HepG2 (cell line): Measurements from ENCODE around the gene RSPH9. TPM values are rescaled to one million over a fixed set of nuclear protein-coding genes. Genes with fewer than 3 reads are reported as not detected.
A peak's percentile ranks its signal among the peaks of the same experiment; 100 is the strongest.

Experiments used
- ATF3 ChIP-seq: sonication (generic); formaldehyde crosslinking; IDR thresholded peaks from 2 replicates; pipeline ENCODE4 v1.4.0; 2020; ENCODE audit warnings: missing genetic modification reagents
- BHLHE40 ChIP-seq: IDR thresholded peaks from 2 replicates; pipeline ENCODE4 v1.6.1; 2011; ENCODE audit warnings: low read length, improper control_type of control experiment
- EEA1 ChIP-seq: sonication (generic); formaldehyde crosslinking; IDR thresholded peaks from 2 replicates; pipeline ENCODE4 v1.5.1; 2020; ENCODE audit warnings: mild to moderate bottlenecking, missing genetic modification reagents, borderline replicate concordance
- HIVEP1 ChIP-seq: sonication (generic); formaldehyde crosslinking; IDR thresholded peaks from 2 replicates; pipeline ENCODE4 v1.4.0; 2020; ENCODE audit warnings: mild to moderate bottlenecking, missing genetic modification reagents
- KLF6 ChIP-seq: IDR thresholded peaks from 2 replicates; pipeline ENCODE4 v1.8.0; 2016; ENCODE audit warnings: missing biosample characterization, missing genetic modification reagents
- MYNN ChIP-seq: sonication (generic); formaldehyde crosslinking; IDR thresholded peaks from 2 replicates; pipeline ENCODE4 v1.4.0; 2020; ENCODE audit warnings: mild to moderate bottlenecking, low read depth, missing genetic modification reagents
- PLRG1 ChIP-seq: fragments of 450-650 bp; conservative IDR thresholded peaks from 2 replicates; pipeline ENCODE4 v1.6.1; 2016
- PRDM15 ChIP-seq: sonication (generic); formaldehyde crosslinking; IDR thresholded peaks from 2 replicates; pipeline ENCODE4 v1.4.0; 2020; ENCODE audit warnings: missing genetic modification reagents
- SP140L ChIP-seq: sonication (generic); formaldehyde crosslinking; IDR thresholded peaks from 2 replicates; pipeline ENCODE4 v1.4.0; 2020; ENCODE audit warnings: missing genetic modification reagents, borderline replicate concordance
- SP5 ChIP-seq: IDR thresholded peaks from 2 replicates; pipeline ENCODE4 v1.6.1; 2016; ENCODE audit warnings: low read depth, borderline replicate concordance
- SRSF9 ChIP-seq: fragments of 200-400 bp; formaldehyde crosslinking; IDR thresholded peaks from 2 replicates; pipeline ENCODE4 v1.6.1; 2018; ENCODE audit warnings: borderline replicate concordance, mild to moderate bottlenecking, low read depth, low read length; ENCODE audit not compliant: insufficient read depth, poor library complexity, severe bottlenecking
- TBX3 ChIP-seq: fragments of 450-650 bp; IDR thresholded peaks from 2 replicates; pipeline ENCODE4 v1.6.1; 2017; ENCODE audit warnings: antibody characterized with exemption, mild to moderate bottlenecking, inconsistent platforms, borderline replicate concordance
- ZBTB7A ChIP-seq: sonication (generic); formaldehyde crosslinking; IDR thresholded peaks from 2 replicates; pipeline ENCODE4 v1.8.0; 2022; ENCODE audit warnings: mild to moderate bottlenecking, missing genetic modification reagents
- ZFP36L2 ChIP-seq: sonication (generic); formaldehyde crosslinking; IDR thresholded peaks from 2 replicates; pipeline ENCODE4 v1.4.0; 2020; ENCODE audit warnings: missing genetic modification reagents
- ZNF687 ChIP-seq: sonication (generic); formaldehyde crosslinking; IDR thresholded peaks from 2 replicates; pipeline ENCODE4 v1.5.1; 2020; ENCODE audit warnings: mild to moderate bottlenecking, missing genetic modification reagents, moderate library complexity
- ZNF800 ChIP-seq: sonication (generic); formaldehyde crosslinking; IDR thresholded peaks from 2 replicates; pipeline ENCODE4 v1.4.0; 2020; ENCODE audit warnings: missing genetic modification reagents
- polyA plus RNA-seq, 8 experiments: library from polyadenylated mRNA; depleted of rRNA in 3 of 8; stranded (reverse) in 7 of 8; unstranded in 1 of 8; fragments of >200 nt; fragmentation: Illumina TruSeq in 4 of 8; extraction: Trizol in 4 of 8; gene quantifications; 2 replicates each; pipeline versions ENCODE4 v1.2.1 to v1.2.3, GENCODE V29; 2011 to 2016; ENCODE audit warnings: low read depth in 4 of 8, missing spikeins in 1 of 8, mixed read lengths in 1 of 8; ENCODE audit not compliant: insufficient read depth in 1 of 8
- total RNA-seq, 5 experiments: library from RNA; depleted of rRNA; stranded (reverse); fragments of >200 nt; fragmentation: Illumina TruSeq; extraction: Trizol; gene quantifications; 2 replicates each; pipeline ENCODE4 v1.2.3, GENCODE V29; 2016; ENCODE audit warnings: low read depth in 1 of 5

The RSPH9 gene
- total and polyA plus RNA-seq, 2 of the 13 experiments (the other 11 are each of a cell fraction or from before 2014, with no cell fraction given): 0.04 TPM; not detected in 1

- peak; percentile 85; the same call in 1 of the 2 replicates for TF ChIP-seq ZBTB7A (CRISPR knock-in tag)
- no peak for TF ChIP-seq PLRG1
- no peak; the same call in 1 of the 2 replicates for TF ChIP-seq BHLHE40
- peak; percentile 100 for TF ChIP-seq ZNF687 (CRISPR knock-in tag)
- TF ChIP-seq PRDM15 (CRISPR knock-in tag): peak; percentile 84
- no peak for TF ChIP-seq TBX3
- no peak for TF ChIP-seq MYNN
- TF ChIP-seq EEA1 (CRISPR knock-in tag): no peak; the same call in 1 of the 2 replicates
- no peak; the same call in 1 of the 2 replicates for TF ChIP-seq HIVEP1 (CRISPR knock-in tag)
- TF ChIP-seq KLF6 (CRISPR knock-in tag): peak; percentile 82; the same call in 1 of the 2 replicates
- no peak for TF ChIP-seq ATF3 (CRISPR knock-in tag)
- TF ChIP-seq ZNF800 (CRISPR knock-in tag): no peak; the same call in 1 of the 2 replicates
- TF ChIP-seq SP140L (CRISPR knock-in tag): no peak; the same call in 1 of the 2 replicates
- TF ChIP-seq SRSF9: no peak
- TF ChIP-seq SP5 (CRISPR knock-in tag): peak; percentile 36; the same call in 1 of the 2 replicates
- TF ChIP-seq ZFP36L2 (CRISPR knock-in tag): no peak; the same call in 1 of the 2 replicates
These were observed 9.2 kb upstream of the RSPH9 start, which contains the start of gene MAD2L1BP (continued) for GRCh38 chr6:43635387-43636307.
